CD8-positive, alpha-beta memory T cell (primary cell): ENCODE data around the gene NCOR1. TPM values are rescaled to one million over a fixed set of nuclear protein-coding genes. Genes with fewer than 3 reads are reported as not detected.

Experiments used
- CTCF ChIA-PET: fragments of 350-600 bp; sonication (Branson Sonifier 250); formaldehyde crosslinking; loops from one replicate; lab custom pipeline; 2021; ENCODE audit warnings: antibody characterized with exemption; lab: Charles Lee
- POLR2A ChIA-PET: fragments of 350-600 bp; sonication (Branson Sonifier 250); formaldehyde crosslinking; loops from one replicate; lab custom pipeline; 2021; ENCODE audit warnings: antibody characterized with exemption; lab: Charles Lee
- DNase-seq, 5 donors: peaks; one replicate each; pipeline versions ENCODE4 v3.0.0 to v3.0.0-alpha.2; 2020 to 2022; ENCODE audit warnings: mixed read lengths in 1 of 5
- H3K27ac ChIP-seq: one replicate; pipeline ENCODE4 v1.7.0; 2013; ENCODE audit warnings: low read depth, mild to moderate bottlenecking, low read length, moderate library complexity
- H3K27me3 ChIP-seq: 2 replicates; pipeline ENCODE4 v1.7.0; 2013; ENCODE audit warnings: low read length, mild to moderate bottlenecking; ENCODE audit not compliant: insufficient read depth, poor library complexity, severe bottlenecking
- H3K36me3 ChIP-seq: 2 replicates; pipeline ENCODE4 v1.7.0; 2013; ENCODE audit warnings: mild to moderate bottlenecking, low read length, moderate library complexity; ENCODE audit not compliant: insufficient read depth
- H3K4me1 ChIP-seq: 2 replicates; pipeline ENCODE4 v1.7.0; 2013; ENCODE audit warnings: mild to moderate bottlenecking, low read length, moderate library complexity; ENCODE audit not compliant: insufficient read depth
- H3K4me3 ChIP-seq: 2 replicates; pipeline ENCODE4 v1.7.0; 2013; ENCODE audit warnings: mild to moderate bottlenecking, low read length
- H3K9me3 ChIP-seq: 2 replicates; pipeline ENCODE4 v1.7.0; 2013; ENCODE audit warnings: mild to moderate bottlenecking, low read length
- H3K27ac Mint-ChIP-seq, 8 donors: one replicate each; pipeline ENCODE4 v1.8.0; 2020 to 2021; ENCODE audit warnings: mixed read lengths in 8 of 8, mild to moderate bottlenecking in 6 of 8, inconsistent platforms in 3 of 8, moderate library complexity in 3 of 8
- H3K27me3 Mint-ChIP-seq, 2 donors: one replicate each; pipeline ENCODE4 v1.8.0; 2020 to 2021; ENCODE audit warnings: mixed read lengths in 2 of 2, mild to moderate bottlenecking in 1 of 2, moderate library complexity in 1 of 2
- H3K36me3 Mint-ChIP-seq, 3 donors: one replicate each; pipeline ENCODE4 v1.8.0; 2020 to 2021; ENCODE audit warnings: mixed read lengths in 3 of 3, inconsistent platforms in 1 of 3, mild to moderate bottlenecking in 1 of 3
- H3K4me1 Mint-ChIP-seq, 3 donors: one replicate each; pipeline ENCODE4 v1.8.0; 2020 to 2021; ENCODE audit warnings: mixed read lengths in 3 of 3, inconsistent platforms in 1 of 3, mild to moderate bottlenecking in 1 of 3
- H3K4me3 Mint-ChIP-seq, 7 donors: one replicate each; pipeline ENCODE4 v1.8.0; 2020 to 2021; ENCODE audit warnings: mixed read lengths in 7 of 7, mild to moderate bottlenecking in 6 of 7, moderate library complexity in 4 of 7, inconsistent platforms in 2 of 7
- H3K9me3 Mint-ChIP-seq, 5 donors: one replicate each; pipeline ENCODE4 v1.8.0; 2020 to 2022; ENCODE audit warnings: mixed read lengths in 5 of 5, mild to moderate bottlenecking in 3 of 5, moderate library complexity in 2 of 5, inconsistent platforms in 1 of 5
- polyA plus RNA-seq: library from polyadenylated mRNA; unstranded; fragments of 300-500 nt; fragmentation: Illumina TruSeq; gene quantifications from one replicate; pipeline ENCODE4 v1.2.3, GENCODE V29; 2021
- total RNA-seq, 2 experiments: library from RNA; stranded (reverse); gene quantifications; one replicate each; pipeline ENCODE4 v1.2.3, GENCODE V29; 2021

NCOR1 gene
- total and polyA plus RNA-seq, 3 experiments from 2014 or later: 146 to 158 (median 147) TPM

GRCh38 chr17:15999141-15999973 lies 216.0 kb downstream of the NCOR1 start, which contains the start of the genes TTC19 and ZSWIM7:
Gene TTC19, plus strand, starts transcription at chr17:15999824. Its CDS starts 25 bp downstream, at chr17:15999849.
Gene ZSWIM7, minus strand, starts transcription at chr17:15999704. Its CDS starts 110 bp downstream, at chr17:15999594.
- CTCF ChIA-PET: interaction anchor here (1.2 to 3.2 kb wide), 7 partner anchors 10 to 743 kb away, joined by 3 to 19 read pairs (median 6); partner anchors contain the start of gene ADORA2B
- H3K4me1 ChIP-seq: peaks cover 15% of the 10 kb centered on the region
- H3K27me3 Mint-ChIP-seq: no peaks in the 10 kb centered on the region
- peaks cover 31 to 46% (median 36%) of the 10 kb centered on the region in 3 donors for H3K4me1 Mint-ChIP-seq
- no peaks in the 10 kb centered on the region for H3K9me3 Mint-ChIP-seq
- H3K27me3 ChIP-seq: no peaks in the 10 kb centered on the region
- H3K9me3 ChIP-seq: no peaks in the 10 kb centered on the region
- H3K4me3 Mint-ChIP-seq: peak within 1 kb of the TSS; percentile 89 to 97 (median 95)
- peak within 1 kb of the TSS; percentile 87 for H3K4me3 ChIP-seq
- POLR2A ChIA-PET: interaction anchor here (0.9 to 1.3 kb wide), 5 partner anchors 28 to 300 kb away, joined by 3 to 4 read pairs (median 3); partner anchors contain the start of gene ZNF286A
- H3K36me3 ChIP-seq: peaks cover 25% of the 10 kb centered on the region
- peak within 1 kb of the TSS; percentile 84 for H3K27ac ChIP-seq
- peak; percentile 84 to 93 (median 92) for DNase-seq
- H3K27ac Mint-ChIP-seq: peak within 1 kb of the TSS; percentile 94 to 99 (median 98)
- H3K36me3 Mint-ChIP-seq: peaks cover 8 to 69% (median 13%) of the 10 kb centered on the region in 3 donors

GRCh38 chr17:15998031-15998562 lies 217.2 kb downstream of the NCOR1 start:
- POLR2A ChIA-PET: no interaction called here
- Histone ChIP-seq H3K36me3 (peaks cover 15% of the 10 kb centered on the region), H3K4me3 (no peak overlapping the region), H3K9me3 (no peaks in the 10 kb centered on the region), H3K4me1 (peaks cover 15% of the 10 kb centered on the region), H3K27me3 (no peaks in the 10 kb centered on the region), H3K27ac (no peak overlapping the region)
- peaks cover 6 to 64% (median 7%) of the 10 kb centered on the region in 3 donors for H3K36me3 Mint-ChIP-seq
- H3K9me3 Mint-ChIP-seq: no peaks in the 10 kb centered on the region
- H3K4me1 Mint-ChIP-seq: peaks cover 31 to 43% (median 36%) of the 10 kb centered on the region in 3 donors
- H3K4me3 Mint-ChIP-seq: peak overlapping the region in 6 of 7 donors; percentile 85 to 96 (median 95)
- CTCF ChIA-PET: interaction anchor here (1.2 to 3.2 kb wide), 2 partner anchors 11 to 53 kb away, joined by 6 to 19 read pairs; partner anchors contain the start of gene ADORA2B
- H3K27ac Mint-ChIP-seq: peak overlapping the region in 7 of 8 donors; percentile 94 to 99 (median 98)
- DNase-seq: no peak
- H3K27me3 Mint-ChIP-seq: no peaks in the 10 kb centered on the region

GRCh38 chr17:15996322-15996721 lies 219.0 kb downstream of the NCOR1 start:
- H3K4me1 ChIP-seq: peaks cover 11% of the 10 kb centered on the region
- POLR2A ChIA-PET: no interaction called here
- no peak overlapping the region for H3K4me3 ChIP-seq
- no peaks in the 10 kb centered on the region for H3K27me3 ChIP-seq
- Mint-ChIP-seq H3K9me3 (no peaks in the 10 kb centered on the region), H3K27me3 (no peaks in the 10 kb centered on the region), H3K4me1 (peaks cover 18 to 30% (median 23%) of the 10 kb centered on the region in 3 donors), H3K4me3 (no peak overlapping the region), H3K36me3 (peaks cover 0 to 49% (median 6%) of the 10 kb centered on the region in 3 donors), H3K27ac (no peak overlapping the region)
- H3K36me3 ChIP-seq: no peaks in the 10 kb centered on the region
- DNase-seq: no peak
- no peaks in the 10 kb centered on the region for H3K9me3 ChIP-seq
- CTCF ChIA-PET: interaction anchor here (1.7 kb wide), 1 partner anchor 168 kb away, joined by 4 read pairs; no protein-coding TSS in a partner anchor
- no peak overlapping the region for H3K27ac ChIP-seq

GRCh38 chr17:15981646-15982580 lies 233.4 kb downstream of the NCOR1 start:
- peaks cover 16 to 80% (median 35%) of the 10 kb centered on the region in 3 donors for H3K36me3 Mint-ChIP-seq
- Histone ChIP-seq H3K9me3 (no peaks in the 10 kb centered on the region), H3K27ac (peak overlapping the region; percentile 44), H3K4me1 (no peaks in the 10 kb centered on the region), H3K36me3 (peaks cover 10% of the 10 kb centered on the region), H3K4me3 (no peak overlapping the region), H3K27me3 (no peaks in the 10 kb centered on the region)
- DNase-seq: no peak
- ChIA-PET CTCF (no interaction called here), POLR2A (no interaction called here)
- H3K27ac Mint-ChIP-seq: peak overlapping the region in 5 of 8 donors; percentile 21 to 86 (median 36)
- no peak overlapping the region for H3K4me3 Mint-ChIP-seq
- H3K9me3 Mint-ChIP-seq: no peaks in the 10 kb centered on the region
- H3K4me1 Mint-ChIP-seq: peaks cover 0 to 12% (median 10%) of the 10 kb centered on the region in 3 donors
- no peaks in the 10 kb centered on the region for H3K27me3 Mint-ChIP-seq

GRCh38 chr17:15981208-15981607 lies 234.1 kb downstream of the NCOR1 start:
- no peaks in the 10 kb centered on the region for H3K9me3 ChIP-seq
- H3K36me3 ChIP-seq: peaks cover 9% of the 10 kb centered on the region
- H3K27ac ChIP-seq: peak overlapping the region; percentile 44
- Mint-ChIP-seq H3K4me1 (peaks cover 0 to 12% (median 10%) of the 10 kb centered on the region in 3 donors), H3K36me3 (peaks cover 10 to 80% (median 34%) of the 10 kb centered on the region in 3 donors), H3K4me3 (no peak overlapping the region), H3K27me3 (no peaks in the 10 kb centered on the region), H3K27ac (peak overlapping the region in 4 of 8 donors; percentile 10 to 54 (median 18)), H3K9me3 (no peaks in the 10 kb centered on the region)
- ChIA-PET CTCF (no interaction called here), POLR2A (no interaction called here)
- H3K4me3 ChIP-seq: no peak overlapping the region
- no peaks in the 10 kb centered on the region for H3K27me3 ChIP-seq
- DNase-seq: no peak
- no peaks in the 10 kb centered on the region for H3K4me1 ChIP-seq

Other genes with a start within 250 kb of the NCOR1 start
- gene ZSWIM7, start 215.8 kb downstream of the NCOR1 start, total RNA-seq: 10 to 100 TPM; 11.0 to 12.2 TPM
- 60.4 TPM for gene ZSWIM7, start 215.8 kb downstream of the NCOR1 start, polyA plus RNA-seq
- 10 to 100 TPM; 30.6 to 34.1 TPM for gene TTC19, start 215.7 kb downstream of the NCOR1 start, total RNA-seq
- gene TTC19, start 215.7 kb downstream of the NCOR1 start, polyA plus RNA-seq: 40.5 TPM
- gene PIGL, start 1.7 kb upstream of the NCOR1 start, total RNA-seq: 10 to 100 TPM; 26.3 to 27.1 TPM
- 12.9 TPM for gene PIGL, start 1.7 kb upstream of the NCOR1 start, polyA plus RNA-seq
- 10 to 100 TPM; 53.4 to 56.4 TPM for gene CENPV, start 137.9 kb upstream of the NCOR1 start, total RNA-seq
- 18.2 TPM for gene CENPV, start 137.9 kb upstream of the NCOR1 start, polyA plus RNA-seq
- 1,000 to 10,000 TPM; 1,678 to 1,690 TPM for gene UBB, start 165.6 kb upstream of the NCOR1 start, total RNA-seq
- 2,132 TPM for gene UBB, start 165.6 kb upstream of the NCOR1 start, polyA plus RNA-seq
- 10 to 100 TPM; 60.0 to 67.3 TPM for gene TRPV2, start 200.0 kb upstream of the NCOR1 start, total RNA-seq
- gene TRPV2, start 200.0 kb upstream of the NCOR1 start, polyA plus RNA-seq: 134 TPM